Ovary (tissue), 9 donors: ENCODE results near the gene UTS2R. TPM values are rescaled to one million over a fixed set of nuclear protein-coding genes. Genes with fewer than 3 reads are reported as not detected.

Experiments
- DNase-seq, 5 donors: peaks; one replicate each; pipeline ENCODE4 v3.0.0-alpha.2; 2019 to 2020
- H3K27ac ChIP-seq, 2 donors: fragments of 200-600 bp; one replicate each; pipeline versions ENCODE4 v1.5.1 to v1.8.0; 2019 to 2022
- H3K27me3 ChIP-seq: fragments of 200-600 bp; one replicate; pipeline ENCODE4 v1.8.0; 2022
- H3K36me3 ChIP-seq: fragments of 200-600 bp; sonication (generic); one replicate; pipeline ENCODE4 v1.5.1; 2019
- H3K4me1 ChIP-seq: one replicate; pipeline ENCODE4 v1.8.1; 2013; ENCODE audit warnings: mild to moderate bottlenecking, moderate library complexity; ENCODE audit not compliant: insufficient read depth
- H3K4me3 ChIP-seq: fragments of 200-600 bp; sonication (generic); one replicate; pipeline ENCODE4 v1.5.1; 2017
- H3K9me3 ChIP-seq, 2 donors: fragments of 200-600 bp in 1 of 2; sonication (generic) in 1 of 2; one replicate each; pipeline versions ENCODE4 v1.5.1 to v1.8.1; 2013 to 2019; ENCODE audit warnings: mild to moderate bottlenecking in 1 of 2, moderate library complexity in 1 of 2
- CTCF ChIP-seq, 3 donors: fragments of 450-650 bp in 2 of 3; fragments of 200-600 bp in 1 of 3; IDR thresholded peaks; one replicate each; pipeline versions ENCODE4 v1.5.1 to v1.8.0; 2016 to 2022; ENCODE audit warnings: antibody characterized with exemption in 3 of 3, mild to moderate bottlenecking in 1 of 3
- EP300 ChIP-seq: sonication (generic); formaldehyde crosslinking; IDR thresholded peaks from one replicate; pipeline ENCODE4 v1.6.1; 2017; ENCODE audit warnings: antibody characterized with exemption
- POLR2A ChIP-seq: fragments of 450-650 bp; IDR thresholded peaks from one replicate; pipeline ENCODE4 v1.6.1; 2017; ENCODE audit warnings: antibody characterized with exemption, mild to moderate bottlenecking, moderate library complexity
- WGBS, 3 donors: extraction: QIAGEN DNeasy Blood & Tissue Kit in 1 of 3; methylation state at CpG; one replicate each; pipeline versions ENCODE4 v1.1.5 to v1.1.7; 2013 to 2017; 5-methylcytosine and 5-hydroxymethylcytosine counted together
- intact Hi-C, 4 donors: fragments of 100-400 bp; cut with DNase I; formaldehyde crosslinking; loops; one replicate each; pipeline versions ENCODE4 v1.11.0 to v1.15.1; 2022 to 2023
- polyA plus RNA-seq, 2 donors: library from polyadenylated mRNA; stranded (reverse); fragments of 200-250 nt in 1 of 2; fragments of 350-450 nt in 1 of 2; fragmentation: Illumina TruSeq in 1 of 2; extraction: RNeasy Lipid Tissue Mini Kit (QIAGEN cat#74804) in 1 of 2; gene quantifications; one replicate each; pipeline ENCODE4 v1.2.3, GENCODE V29; 2013 to 2014
- total RNA-seq, 7 donors: library from RNA; depleted of rRNA in 2 of 7; stranded (reverse); fragments of >200 nt in 2 of 7; fragmentation: NEBNext Ultra II Directional in 3 of 7; extraction: Animal tissue kit (Norgen Biotek cat#: 25700) in 3 of 7; gene quantifications; one replicate each; pipeline versions ENCODE4 v1.1.0 to v1.2.4, GENCODE V29; 2016 to 2023
- donor health status: DM: no; HTN: no; CAD: no; lungs with moderate emphysema.
- donor health status: DM: no; HTN: no; CAD: no.
- donor health status: Bipolar disorder and iron deficiency.
- donor health status: DM: yes; HTN: yes; CAD: no.
- donor health status: DM: no; HTN: no; CAD: no.
- donor health status: DM: yes; HTN: yes; CAD: no.

Gene UTS2R
- total and polyA plus RNA-seq, 9 donors = not detected

GRCh38 chr17:82386881-82387704, 15.5 kb downstream of the UTS2R start:
- Histone ChIP-seq H3K9me3 (no peaks in the 10 kb centered on the region), H3K27me3 (no peaks in the 10 kb centered on the region), H3K4me1 (no peaks in the 10 kb centered on the region), H3K27ac (no peak overlapping the region), H3K4me3 (no peak overlapping the region), H3K36me3 (no peaks in the 10 kb centered on the region)
- DNase-seq = no peak
- intact Hi-C loops = no loop called here
- WGBS, 3 donors = 39 to 45% (median 44%) methylated on average over 37 to 38 of the region's 38 CpGs
- no peak for TF ChIP-seq POLR2A
- no peak for TF ChIP-seq CTCF (IDR thresholded peaks at IDR 0.05)
- no peak for TF ChIP-seq EP300

GRCh38 chr17:82387705-82388106, 16.1 kb downstream of the UTS2R start:
- DNase-seq = no peak
- no peaks in the 10 kb centered on the region for H3K27me3 ChIP-seq
- 33 to 65% (median 57%) methylated on average over 3 of the region's 3 CpGs for WGBS, 3 donors
- no peak overlapping the region for H3K4me3 ChIP-seq
- intact Hi-C loops = no loop called here
- no peak for TF ChIP-seq CTCF (IDR thresholded peaks at IDR 0.05)
- TF ChIP-seq EP300 = no peak
- TF ChIP-seq POLR2A = no peak
- H3K36me3 ChIP-seq = no peaks in the 10 kb centered on the region
- H3K27ac ChIP-seq = no peak overlapping the region
- H3K4me1 ChIP-seq = no peaks in the 10 kb centered on the region
- H3K9me3 ChIP-seq = no peaks in the 10 kb centered on the region

GRCh38 chr17:82388223-82388921, 16.8 kb downstream of the UTS2R start:
- no peaks in the 10 kb centered on the region for H3K27me3 ChIP-seq
- no peaks in the 10 kb centered on the region for H3K9me3 ChIP-seq
- no peaks in the 10 kb centered on the region for H3K4me1 ChIP-seq
- no peaks in the 10 kb centered on the region for H3K36me3 ChIP-seq
- WGBS, 3 donors = 45 to 55% (median 46%) methylated on average over 26 to 34 of the region's 34 CpGs
- H3K27ac ChIP-seq = no peak overlapping the region
- intact Hi-C loops = no loop called here
- no peak overlapping the region for H3K4me3 ChIP-seq
- DNase-seq = peak in 4 of 5 donors; percentile 35 to 73 (median 60)
- TF ChIP-seq POLR2A (no peak), CTCF (IDR thresholded peaks at IDR 0.05) (no peak), EP300 (no peak)

- no peaks in the 10 kb centered on the region for H3K27me3 ChIP-seq
- no peak overlapping the region for H3K27ac ChIP-seq
- H3K36me3 ChIP-seq = no peaks in the 10 kb centered on the region
- H3K9me3 ChIP-seq = no peaks in the 10 kb centered on the region
- WGBS, 3 donors = 83 to 89% (median 84%) methylated on average over 20 to 21 of the region's 21 CpGs
- intact Hi-C loops = no loop called here
- no peak overlapping the region for H3K4me3 ChIP-seq
- TF ChIP-seq CTCF (IDR thresholded peaks at IDR 0.05) (no peak), POLR2A (no peak), EP300 (no peak)
- no peaks in the 10 kb centered on the region for H3K4me1 ChIP-seq
- DNase-seq = no peak
Measured at GRCh38 chr17:82388922-82389283, 17.3 kb downstream of the UTS2R start.
